Measurements from ENCODE around the gene CYP27C1.

The CYP27C1 gene

GRCh38 chr2:127150996-127151395 lies 69.1 kb downstream of the CYP27C1 start:
- no peak for DNase-seq (ENCODE audit: low read depth)

- DNase-seq (ENCODE audit: low read depth), result peak; percentile 88
Measured at GRCh38 chr2:127149384-127149783, 70.7 kb downstream of the CYP27C1 start.

GRCh38 chr2:127146820-127147502 lies 73.1 kb downstream of the CYP27C1 start:
- DNase-seq (ENCODE audit: low read depth), result no peak

- DNase-seq (ENCODE audit: low read depth), result no peak
Measured at GRCh38 chr2:127146071-127146725, 73.9 kb downstream of the CYP27C1 start.

GRCh38 chr2:127145280-127145895 lies 74.7 kb downstream of the CYP27C1 start:
- peak; percentile 26 for DNase-seq (ENCODE audit: low read depth)

- no peak for DNase-seq (ENCODE audit: low read depth)
Measured at GRCh38 chr2:127143841-127144782, 76.0 kb downstream of the CYP27C1 start.

GRCh38 chr2:127142663-127143630 lies 77.2 kb downstream of the CYP27C1 start:
- DNase-seq (ENCODE audit: low read depth), result no peak

GRCh38 chr2:127140538-127140937 lies 79.6 kb downstream of the CYP27C1 start:
- DNase-seq (ENCODE audit: low read depth), result no peak

- DNase-seq (ENCODE audit: low read depth), result no peak
Measured at GRCh38 chr2:127139766-127140165, 80.3 kb downstream of the CYP27C1 start.

GRCh38 chr2:127138281-127138680 lies 81.8 kb downstream of the CYP27C1 start:
- DNase-seq (ENCODE audit: low read depth), result no peak

- DNase-seq (ENCODE audit: low read depth), result no peak
Measured at GRCh38 chr2:127137741-127138140, 82.4 kb downstream of the CYP27C1 start.

GRCh38 chr2:127137225-127137624 lies 82.9 kb downstream of the CYP27C1 start:
- no peak for DNase-seq (ENCODE audit: low read depth)

GRCh38 chr2:127134833-127135830 lies 85.0 kb downstream of the CYP27C1 start:
- no peak for DNase-seq (ENCODE audit: low read depth)

GRCh38 chr2:127134235-127134634 lies 85.9 kb downstream of the CYP27C1 start:
- no peak for DNase-seq (ENCODE audit: low read depth)
